Parathyroid adenoma (tissue), 2 donors: ENCODE measurements around the gene CNTN4.

Experiments
- H2AFZ ChIP-seq: fragments of 300-600 bp; sonication (generic); one replicate; pipeline ENCODE4 v1.7.0; 2017; ENCODE audit warnings: antibody characterized with exemption, mild to moderate bottlenecking
- H3K27ac ChIP-seq: fragments of 300-600 bp; sonication (generic); one replicate; pipeline ENCODE4 v1.7.0; 2017
- H3K27me3 ChIP-seq: fragments of 300-600 bp; sonication (generic); one replicate; pipeline ENCODE4 v1.7.0; 2017; ENCODE audit warnings: low read length; ENCODE audit not compliant: control insufficient read depth, insufficient read depth
- H3K36me3 ChIP-seq: fragments of 300-600 bp; sonication (generic); one replicate; pipeline ENCODE4 v1.7.0; 2017; ENCODE audit warnings: low read length; ENCODE audit not compliant: control insufficient read depth, insufficient read depth
- H3K4me1 ChIP-seq: fragments of 300-600 bp; sonication (generic); one replicate; pipeline ENCODE4 v1.7.0; 2017; ENCODE audit warnings: control low read depth
- H3K4me2 ChIP-seq: fragments of 300-600 bp; sonication (generic); one replicate; pipeline ENCODE4 v1.7.0; 2017; ENCODE audit warnings: low read length
- H3K4me3 ChIP-seq: fragments of 300-600 bp; sonication (generic); one replicate; pipeline ENCODE4 v1.7.0; 2017; ENCODE audit warnings: low read depth, low read length
- H3K79me2 ChIP-seq: fragments of 300-600 bp; sonication (generic); one replicate; pipeline ENCODE4 v1.7.0; 2017; ENCODE audit warnings: control low read depth
- H3K9ac ChIP-seq: fragments of 300-600 bp; sonication (generic); one replicate; pipeline ENCODE4 v1.7.0; 2017; ENCODE audit warnings: mild to moderate bottlenecking
- H3K9me3 ChIP-seq: fragments of 300-600 bp; sonication (generic); one replicate; pipeline ENCODE4 v1.7.0; 2017; ENCODE audit warnings: low read length; ENCODE audit not compliant: control insufficient read depth
- CTCF ChIP-seq: fragments of 300-600 bp; sonication (generic); IDR thresholded peaks from one replicate; pipeline ENCODE4 v1.7.0; 2017; ENCODE audit warnings: antibody characterized with exemption, mild to moderate bottlenecking
- donor health status: primary hyperparathyroidism.

The CNTN4 gene

GRCh38 chr3:3105815-3106214 is 1007.1 kb downstream of the CNTN4 start:
- Histone ChIP-seq H2AFZ (peak overlapping the region; percentile 12), H3K4me2 (no peak overlapping the region), H3K79me2 (no peaks in the 10 kb centered on the region), H3K4me3 (no peak overlapping the region), H3K4me1 (peaks cover 19% of the 10 kb centered on the region), H3K36me3 (no peaks in the 10 kb centered on the region), H3K9ac (no peak overlapping the region), H3K9me3 (no peaks in the 10 kb centered on the region), H3K27ac (no peak overlapping the region), H3K27me3 (no peaks in the 10 kb centered on the region)
- TF ChIP-seq CTCF = no peak

GRCh38 chr3:3107181-3107580 is 1008.5 kb downstream of the CNTN4 start:
- Histone ChIP-seq H3K4me3 (no peak overlapping the region), H3K4me2 (no peak overlapping the region), H2AFZ (no peak overlapping the region), H3K27ac (no peak overlapping the region), H3K9me3 (no peaks in the 10 kb centered on the region), H3K79me2 (no peaks in the 10 kb centered on the region), H3K27me3 (no peaks in the 10 kb centered on the region), H3K9ac (no peak overlapping the region), H3K4me1 (peaks cover 23% of the 10 kb centered on the region), H3K36me3 (no peaks in the 10 kb centered on the region)
- no peak for TF ChIP-seq CTCF
